Fibroblast of skin of left biceps (primary cell): ENCODE results near the gene BTBD16.

ENCODE experiments used
- DNase-seq, 2 experiments: peaks; one replicate each; pipeline ENCODE4 v3.0.0-alpha.2; 2013; ENCODE audit warnings: low read depth in 2 of 2

Gene BTBD16

DNA sequence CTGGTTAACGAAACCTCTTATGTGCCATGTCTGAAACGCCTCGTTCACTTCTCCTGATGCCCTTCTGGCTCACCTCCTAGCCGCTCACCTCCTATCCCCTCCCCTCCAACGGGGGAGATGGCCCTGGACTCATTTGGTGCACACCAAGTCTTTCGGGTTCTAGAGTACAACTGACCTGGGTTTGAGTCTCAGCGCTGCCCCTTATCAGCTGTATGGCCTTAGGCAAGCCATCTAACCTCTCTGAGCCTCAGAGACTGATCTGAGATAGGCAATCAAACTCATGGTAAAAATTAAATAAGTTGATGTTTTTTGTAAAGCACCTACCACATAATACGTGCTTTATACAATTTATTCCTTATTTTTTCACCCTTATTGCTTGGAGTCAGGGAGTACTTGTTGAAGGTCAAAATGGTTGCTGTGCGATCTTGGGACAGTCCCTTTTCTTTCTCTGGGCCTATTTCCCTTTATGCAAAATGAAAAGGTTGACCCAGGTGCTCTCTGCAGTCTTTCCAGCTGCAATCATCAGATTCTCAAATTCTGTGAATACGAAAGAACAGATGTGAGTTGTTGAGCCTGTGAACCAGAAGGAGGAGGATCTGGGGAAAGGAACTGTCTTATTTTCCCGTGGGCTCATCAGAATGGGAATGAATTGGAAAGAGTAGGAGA is 72.2 kb downstream of the BTBD16 start:
- no peak for DNase-seq

DNA sequence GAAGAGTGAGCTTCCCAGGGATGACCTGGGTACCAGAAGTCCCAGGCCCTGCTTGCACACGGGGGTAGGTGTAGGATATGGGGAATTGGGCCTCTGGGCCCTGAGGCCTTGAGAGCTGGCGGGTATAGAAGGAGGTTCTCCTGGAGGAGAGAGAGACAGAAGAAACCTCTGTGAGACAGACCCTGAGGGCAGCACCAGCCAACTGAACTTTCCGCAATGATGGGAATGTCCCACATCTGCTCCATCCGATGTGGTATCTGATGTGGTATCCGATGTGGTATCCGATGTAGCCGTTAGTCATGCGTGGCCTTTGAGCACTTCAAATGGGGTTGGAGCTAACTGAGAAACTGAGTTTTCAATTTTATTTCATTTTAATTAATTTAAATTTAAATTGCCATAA is 72.8 kb downstream of the BTBD16 start:
- DNase-seq = no peak

DNA sequence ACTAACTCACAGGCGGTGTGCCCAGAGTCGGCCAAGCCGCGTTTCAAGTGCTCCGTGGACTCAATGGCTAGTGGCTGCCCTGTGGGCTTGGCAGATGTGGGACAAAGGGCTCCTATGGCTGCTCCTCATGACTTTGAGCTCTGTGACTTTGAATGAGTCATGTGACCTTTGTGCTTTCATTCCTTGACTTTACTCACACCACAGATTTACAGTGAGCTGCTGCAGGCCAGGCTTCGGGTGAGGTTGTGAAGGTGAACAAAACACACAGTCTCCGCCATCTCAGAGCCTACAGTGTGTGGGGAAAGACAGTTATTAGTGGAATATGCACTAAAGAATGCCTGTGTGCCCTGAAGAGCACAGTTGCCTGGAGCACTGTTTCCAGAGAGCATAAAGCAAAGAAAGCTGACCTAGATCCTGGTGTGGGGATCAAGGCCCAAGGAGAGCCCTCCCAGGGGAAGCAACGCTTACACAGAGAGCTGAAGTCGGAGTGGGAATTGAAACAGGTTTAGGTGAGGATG is 73.7 kb downstream of the BTBD16 start:
- DNase-seq = no peak

DNA sequence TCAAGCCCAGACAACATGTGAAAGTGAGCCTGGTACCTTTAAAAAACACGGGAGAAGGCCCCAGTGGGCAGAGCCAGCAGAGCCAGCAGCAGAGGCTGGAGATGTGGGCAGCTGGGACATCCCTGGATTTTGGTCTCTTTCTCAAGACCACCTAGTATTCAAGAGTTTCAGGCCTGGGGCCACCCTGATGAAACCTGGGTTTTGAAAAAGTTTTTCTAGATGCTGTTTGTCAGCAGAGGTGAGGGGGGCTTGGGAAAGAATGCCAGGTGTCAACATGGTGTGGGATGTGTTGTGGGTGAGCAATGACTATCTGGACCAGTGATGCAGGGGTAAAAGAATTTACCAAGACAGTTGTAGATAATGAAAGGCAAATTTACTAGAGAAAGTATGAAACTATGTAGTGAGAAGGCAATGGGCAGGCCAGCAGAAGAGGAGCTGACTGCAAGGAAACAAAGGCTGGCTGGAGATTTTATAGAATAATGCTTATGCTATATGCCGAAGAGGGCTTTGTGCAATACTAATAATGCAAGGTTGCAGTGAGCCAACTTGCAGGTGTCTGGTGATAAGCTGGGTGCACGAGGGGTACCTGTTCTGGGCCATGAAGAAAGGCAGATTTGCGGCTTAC is 75.3 kb downstream of the BTBD16 start:
- no peak for DNase-seq

DNA sequence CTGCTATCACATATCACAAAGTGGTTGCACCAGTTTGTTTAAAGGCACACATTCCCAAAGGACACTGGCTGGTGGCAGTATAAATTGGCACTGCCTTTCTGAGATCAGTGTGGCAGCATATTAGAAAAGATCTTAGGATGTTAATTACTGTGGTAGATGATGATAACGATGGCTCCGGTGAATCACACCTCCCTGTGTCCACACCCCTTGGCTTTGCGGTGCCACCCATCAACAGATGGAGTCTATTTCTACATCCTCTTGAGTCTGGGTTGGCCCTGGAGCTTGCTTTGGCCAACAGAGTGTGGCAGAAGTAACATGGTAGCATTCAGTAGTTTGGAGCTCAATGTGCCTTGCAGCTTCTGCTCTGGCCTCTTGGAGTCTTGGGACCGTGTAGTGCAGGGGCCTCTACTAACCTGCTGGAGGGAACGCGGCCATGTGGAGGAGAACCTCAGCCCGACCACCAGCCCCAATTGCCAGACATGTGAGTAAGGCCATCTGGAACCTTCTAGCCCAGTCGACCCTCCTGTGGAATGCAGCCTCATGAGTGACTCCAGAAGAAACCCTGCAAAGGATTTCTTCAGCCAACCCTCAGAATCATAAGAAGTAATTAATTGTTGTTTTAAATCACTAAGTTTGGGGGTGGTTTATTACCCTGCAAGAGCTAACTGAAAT is 76.2 kb downstream of the BTBD16 start:
- no peak for DNase-seq

DNA sequence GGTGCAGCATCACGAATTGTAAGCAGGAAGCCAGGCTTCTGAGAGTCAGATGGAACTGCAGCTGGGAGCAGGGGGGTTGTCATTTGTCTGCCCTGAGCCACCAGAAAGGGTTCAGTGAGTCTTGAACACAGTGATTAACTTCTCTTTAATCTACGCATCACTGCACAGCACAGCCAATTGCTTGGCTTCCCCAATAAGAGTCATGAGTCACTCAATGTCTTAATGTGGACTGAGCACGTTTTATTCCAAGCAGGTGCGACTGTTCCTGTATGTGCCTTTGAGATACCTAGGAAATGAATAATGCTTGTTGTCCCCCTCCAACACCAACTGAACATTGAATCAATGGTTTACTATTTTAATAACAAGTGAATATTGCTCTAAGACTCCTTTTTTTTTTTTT is 77.4 kb downstream of the BTBD16 start:
- no peak for DNase-seq

DNA sequence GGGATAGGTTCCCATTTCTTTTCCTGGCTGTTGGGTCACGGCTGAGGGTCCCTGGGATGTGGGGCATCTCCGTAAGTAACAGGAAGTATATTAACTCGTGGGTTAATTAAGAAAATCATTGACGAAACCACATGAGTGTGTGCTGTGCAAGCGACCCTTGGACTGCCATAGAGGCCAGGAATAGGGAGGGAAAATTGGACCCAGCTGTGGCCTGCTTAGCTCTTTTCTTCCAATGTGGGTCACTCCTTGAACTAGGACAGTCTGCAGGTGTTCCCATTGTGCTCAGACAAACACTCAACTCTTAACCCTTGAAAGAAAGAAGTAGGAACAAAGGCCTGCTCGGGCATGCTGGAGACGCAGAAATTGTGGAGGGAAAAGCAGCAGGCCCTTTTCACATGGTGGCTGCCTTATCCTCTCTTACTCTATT is 77.9 kb downstream of the BTBD16 start:
- DNase-seq = no peak

DNA sequence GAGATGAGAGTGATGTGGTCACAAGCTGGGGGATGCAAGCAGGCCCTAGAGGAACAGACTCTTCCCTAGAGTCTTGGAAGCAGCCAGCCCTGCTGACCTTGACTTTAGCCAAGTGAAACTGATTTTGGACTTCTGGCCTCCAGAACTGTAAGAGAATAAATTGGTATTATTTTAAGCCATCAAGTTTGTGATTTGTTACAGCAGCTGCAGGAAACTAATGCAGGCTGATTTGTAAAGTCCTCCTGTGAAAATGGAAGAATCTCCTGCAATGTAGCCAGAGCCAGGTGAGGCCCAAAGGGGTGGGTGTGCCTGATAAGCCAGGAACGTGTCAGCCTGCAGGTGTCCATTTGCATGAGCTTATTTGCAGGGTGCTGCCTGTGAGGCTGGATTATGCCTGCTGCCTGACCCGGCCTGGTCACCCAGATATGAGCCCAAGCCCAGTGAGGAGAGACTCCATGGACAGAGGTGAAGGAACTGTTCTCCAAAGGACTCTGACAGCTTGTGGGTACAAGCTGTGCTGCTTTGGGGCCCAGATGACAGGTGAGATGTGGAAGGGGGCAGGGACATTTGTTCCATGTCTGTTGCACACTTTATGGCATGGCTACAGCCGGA is 78.8 kb downstream of the BTBD16 start:
- DNase-seq = no peak

DNA sequence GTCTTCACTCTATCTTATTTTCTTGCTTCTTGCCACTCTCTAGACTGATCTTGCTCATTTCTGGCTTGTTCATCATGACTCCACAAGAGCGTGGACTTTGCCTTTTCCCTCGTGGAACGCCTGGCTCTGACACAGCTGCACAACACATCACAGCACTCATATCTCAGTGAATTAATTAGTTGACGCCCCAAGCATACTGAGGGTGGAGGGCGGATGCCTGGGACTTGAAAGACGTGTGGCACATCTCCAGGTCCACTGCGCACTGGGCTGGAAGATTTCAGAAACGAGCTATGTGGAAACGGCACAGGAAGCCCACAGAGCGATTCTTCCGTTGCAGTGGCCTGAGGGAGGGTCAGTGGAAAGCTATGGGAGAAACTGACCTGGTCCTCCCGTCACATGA is 79.8 kb downstream of the BTBD16 start:
- DNase-seq = no peak

DNA sequence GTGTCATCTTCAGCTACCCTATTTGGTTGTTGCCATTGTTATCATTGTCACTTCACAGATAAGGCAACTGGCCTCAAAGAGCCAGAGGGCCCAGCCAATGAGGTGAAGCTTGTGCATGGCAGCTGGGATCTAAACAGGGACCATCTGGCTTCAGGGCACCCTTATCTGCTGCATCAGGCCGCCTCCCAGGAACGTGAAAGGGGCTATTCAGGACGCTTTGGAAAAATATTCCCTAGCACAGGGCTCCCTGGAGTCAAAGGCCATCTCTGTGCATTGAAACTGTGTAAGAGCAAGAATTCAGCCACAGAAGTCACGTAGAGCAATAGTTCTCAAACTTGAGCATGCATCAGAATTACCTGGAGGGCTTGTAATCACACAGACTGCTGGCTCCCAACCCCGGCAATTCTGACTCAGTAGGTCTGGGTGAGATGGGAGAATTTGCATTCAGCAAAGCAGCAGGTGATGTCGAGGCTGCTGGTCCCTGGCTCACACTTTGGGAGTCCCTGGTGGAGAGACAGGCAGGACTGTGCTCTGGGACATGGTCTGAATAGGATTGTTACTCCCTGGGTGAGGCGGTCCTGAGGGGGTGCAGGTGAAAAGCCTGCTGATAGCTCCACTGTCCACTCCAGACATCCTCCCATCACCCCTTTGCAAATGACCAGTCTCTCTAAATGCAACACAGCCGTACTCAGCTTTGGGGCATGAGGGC is 81.9 kb downstream of the BTBD16 start:
- no peak for DNase-seq

DNA sequence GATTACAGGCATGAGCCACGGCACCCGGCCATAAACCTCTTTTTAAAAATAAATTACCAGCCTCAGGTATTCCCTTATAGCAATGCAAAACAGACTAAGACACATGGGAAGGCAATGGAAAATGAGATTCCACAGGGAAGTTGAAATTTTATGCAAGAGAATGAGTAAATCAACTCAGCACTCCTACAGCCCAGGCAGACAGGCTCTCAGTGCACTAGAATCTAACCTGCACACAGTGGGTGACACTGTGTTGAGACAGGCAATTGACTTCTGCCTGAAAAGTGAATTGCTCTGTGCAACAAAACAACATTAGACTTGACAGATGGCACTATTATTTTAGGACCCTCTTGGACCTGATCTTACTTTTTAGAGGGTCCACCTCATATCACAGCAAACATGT is 83.3 kb downstream of the BTBD16 start:
- DNase-seq = no peak

DNA sequence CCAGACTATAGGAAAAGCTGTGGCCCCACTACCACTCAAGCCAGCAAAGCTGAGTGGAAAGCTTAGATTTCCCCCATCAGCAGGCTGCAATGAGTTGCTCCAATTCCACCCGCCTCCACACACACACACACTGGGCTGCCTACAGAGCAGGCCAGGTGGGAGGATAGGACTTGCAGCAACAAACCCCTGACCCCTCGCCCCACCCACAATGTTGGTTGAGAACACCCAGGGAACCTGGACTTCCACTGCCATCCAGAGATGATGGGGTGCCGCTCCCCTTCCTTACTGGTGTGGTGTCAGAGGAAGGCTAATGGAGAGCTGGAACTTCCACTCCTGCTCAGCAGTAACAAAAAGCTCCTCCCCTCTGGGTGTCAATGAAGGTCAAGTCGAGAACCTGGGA is 86.6 kb downstream of the BTBD16 start:
- no peak for DNase-seq

DNA sequence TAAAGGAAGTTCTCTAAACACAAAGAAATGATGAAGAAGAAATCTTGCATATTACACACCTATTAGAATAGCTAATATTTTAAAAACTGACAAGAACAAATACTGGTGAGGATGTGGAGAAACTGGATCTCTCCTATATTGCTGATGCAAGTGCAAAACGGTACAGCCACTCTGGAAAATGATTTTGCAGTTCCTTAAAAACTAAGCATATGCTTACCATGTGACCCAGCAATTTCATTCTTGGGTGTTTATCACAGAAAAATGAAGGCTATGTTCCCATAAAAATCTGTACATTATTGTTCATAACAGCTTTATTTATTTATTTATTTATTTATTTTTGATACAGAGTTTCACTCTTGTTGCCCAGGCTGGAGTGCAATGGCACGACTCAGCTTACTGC is 88.5 kb downstream of the BTBD16 start:
- DNase-seq = no peak

DNA sequence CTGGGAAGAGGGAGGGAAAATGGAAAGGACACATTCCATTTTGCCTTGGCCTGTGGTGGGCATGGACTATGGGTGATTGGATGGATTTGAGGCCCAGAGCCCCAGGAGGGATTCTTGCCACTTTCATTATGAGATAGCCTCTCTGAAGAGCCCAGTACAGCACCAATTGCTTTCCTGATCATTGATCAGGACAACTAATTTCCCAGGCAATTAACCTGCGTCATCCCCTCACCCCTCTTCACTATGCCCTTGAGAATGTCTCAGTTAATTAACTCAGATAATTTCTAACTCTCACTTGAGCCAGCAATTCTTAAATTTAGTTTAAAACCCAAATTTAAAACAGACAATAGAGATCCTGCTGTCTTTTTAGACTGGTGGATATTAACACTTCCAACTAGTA is 90.0 kb downstream of the BTBD16 start:
- no peak for DNase-seq

DNA sequence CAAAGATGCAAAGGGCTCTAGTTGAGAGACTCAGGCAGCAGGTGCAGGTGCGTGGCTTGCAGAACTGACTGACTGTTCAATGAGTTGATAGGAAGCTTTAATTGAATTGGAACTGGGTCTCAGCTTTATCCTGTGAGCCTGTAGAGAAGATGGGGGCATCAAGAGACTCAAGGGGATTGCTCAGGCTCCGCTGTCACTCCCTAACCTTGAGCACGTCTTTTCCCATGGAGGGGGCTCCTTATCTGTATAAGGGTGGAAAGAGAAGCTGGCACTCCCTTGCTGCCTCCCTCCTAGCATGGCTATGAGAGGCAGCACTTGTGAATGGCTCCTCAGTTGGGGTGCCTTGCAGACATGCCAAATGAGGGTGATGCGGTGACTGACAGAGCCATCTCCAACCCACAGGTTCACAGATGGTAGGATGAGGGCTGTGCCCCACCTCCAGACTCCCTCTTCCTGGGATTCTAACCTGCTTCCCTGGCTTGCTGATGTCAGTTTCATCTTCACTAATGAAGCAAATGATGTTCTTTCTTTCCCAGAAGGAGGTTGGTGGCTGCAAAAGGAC is 91.0 kb downstream of the BTBD16 start:
- no peak for DNase-seq

DNA sequence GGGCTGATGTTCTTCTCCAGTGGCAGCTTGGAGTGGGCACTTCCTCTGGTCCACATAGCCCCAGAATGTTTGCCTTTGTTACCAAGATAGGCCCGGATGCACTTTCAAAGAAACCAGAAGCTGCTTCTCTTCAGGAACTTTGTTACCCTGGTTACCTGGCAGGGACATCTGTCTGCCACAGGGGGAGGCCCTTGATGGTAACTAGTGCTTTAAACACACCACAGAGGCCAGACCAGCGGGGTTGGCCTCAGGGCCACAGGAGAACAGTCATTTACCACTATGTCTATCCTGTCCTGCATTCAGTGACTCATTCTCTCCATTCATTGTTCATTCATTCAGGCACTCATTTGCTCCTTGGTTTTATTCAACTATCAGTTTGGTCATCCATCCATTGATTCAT is 91.5 kb downstream of the BTBD16 start:
- no peak for DNase-seq

DNA sequence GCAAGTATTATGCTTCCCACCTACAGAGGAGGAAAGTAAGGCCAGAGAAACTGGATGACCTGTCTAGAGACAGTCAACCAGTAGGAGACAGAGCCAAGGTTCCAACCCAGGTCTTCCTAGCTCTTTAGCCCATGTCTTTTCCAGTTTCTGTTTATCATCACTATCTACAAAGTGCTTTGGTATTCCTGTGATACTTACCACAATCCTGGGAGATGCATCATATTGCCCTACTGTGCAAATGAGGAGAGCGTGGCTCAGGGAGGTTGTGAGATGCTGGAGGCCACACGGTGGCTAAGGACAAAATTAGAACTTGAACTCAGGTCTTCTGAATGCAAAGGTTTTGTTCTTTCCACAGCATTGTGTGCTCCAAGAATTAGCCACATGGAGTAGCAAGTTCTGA is 92.2 kb downstream of the BTBD16 start:
- no peak for DNase-seq

DNA sequence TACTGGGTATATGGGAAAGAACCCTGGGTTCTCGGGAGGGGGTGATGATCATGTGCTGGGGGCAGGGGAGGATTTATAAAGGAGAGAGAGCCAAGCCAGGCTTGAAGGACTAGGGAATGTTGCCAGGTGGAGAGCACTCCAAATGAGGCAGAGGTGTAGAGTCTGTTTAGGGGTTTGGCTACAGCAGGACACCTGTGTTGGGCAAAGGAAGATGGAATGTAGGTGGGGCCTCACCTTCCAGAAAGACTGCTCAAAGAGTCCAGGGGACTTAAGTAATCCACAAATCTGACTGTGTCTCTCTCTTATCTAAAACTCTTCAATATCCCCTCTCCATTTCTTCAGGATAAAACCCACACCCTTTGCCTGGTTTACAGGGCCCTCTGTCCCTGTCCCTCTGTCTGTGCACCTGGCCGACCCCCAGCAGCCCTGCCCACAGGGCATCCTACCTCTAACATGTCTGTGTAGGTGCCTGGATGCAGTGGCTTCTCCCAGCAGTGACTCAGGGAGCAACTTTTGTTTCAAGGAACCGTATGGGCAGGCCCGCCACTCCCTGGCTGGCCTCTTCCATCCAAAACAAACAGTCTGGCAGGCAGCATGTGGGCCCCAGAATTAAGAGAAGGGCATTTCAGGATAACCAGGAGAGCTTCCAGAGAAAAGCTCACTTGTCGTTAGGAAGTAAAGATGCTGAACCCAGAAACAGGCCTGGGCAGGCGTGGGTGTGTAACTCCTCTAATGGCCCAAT is 92.8 kb downstream of the BTBD16 start:
- no peak for DNase-seq

DNA sequence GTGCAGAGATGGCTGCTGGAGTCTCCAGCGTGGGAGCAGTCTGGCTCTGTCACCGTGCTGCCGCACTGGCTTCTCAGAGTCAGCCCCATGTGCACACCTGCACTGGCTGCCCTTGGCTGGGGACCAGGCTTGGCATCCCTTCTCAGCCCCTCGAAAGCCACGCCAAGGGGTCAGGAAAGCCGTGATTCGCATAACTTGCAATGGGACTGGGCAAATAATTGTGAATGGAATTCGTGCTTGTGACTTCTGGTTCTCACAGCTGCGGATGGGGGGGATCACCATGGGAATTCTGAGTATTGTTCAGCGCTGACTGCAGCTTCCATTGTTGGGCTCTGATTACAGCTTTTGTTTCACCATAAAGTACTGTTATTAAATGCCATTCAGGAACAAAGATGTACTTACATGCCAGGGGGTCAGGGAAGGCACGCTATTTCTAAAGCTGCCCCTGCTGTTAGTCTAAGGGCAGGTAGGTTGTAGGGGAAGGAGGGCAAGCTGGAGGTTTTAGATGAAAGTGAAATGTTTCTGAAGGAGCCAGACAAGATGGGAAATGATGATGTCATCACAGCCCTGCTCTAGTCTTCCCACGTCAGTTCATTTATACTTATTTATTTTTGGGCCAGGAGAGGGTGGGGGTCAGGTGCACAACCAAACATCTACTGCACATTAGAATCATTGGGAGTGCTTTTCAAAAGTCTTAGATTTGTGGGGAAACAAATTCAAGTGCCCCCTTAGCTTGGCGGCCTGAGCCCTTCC is 97.6 kb downstream of the BTBD16 start:
- no peak for DNase-seq

DNA sequence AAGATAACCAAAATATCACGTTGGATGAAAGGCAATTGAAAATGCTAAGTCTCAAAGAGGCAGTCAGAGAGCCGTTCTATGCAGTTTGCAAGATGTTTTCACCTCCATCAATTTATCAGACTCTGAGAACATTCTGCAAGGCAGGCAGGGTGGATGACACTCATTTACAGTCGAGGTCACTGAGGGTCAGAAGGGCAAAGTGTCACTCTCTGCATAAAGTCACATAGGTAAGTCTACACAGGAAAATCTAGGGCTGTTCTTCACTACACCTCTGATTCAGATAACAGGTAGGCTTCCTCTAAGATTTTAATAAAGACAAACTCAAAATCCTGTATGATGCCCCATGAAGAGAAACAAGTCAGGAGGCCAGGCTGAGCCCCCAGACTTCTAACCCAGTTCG is 102.0 kb downstream of the BTBD16 start:
- DNase-seq = no peak
